HG02885 (cell line): ENCODE measurements around the gene SRGAP3.

ENCODE experiments used
- ATAC-seq: cut with Tn5 transposase; IDR thresholded peaks from one replicate; pipeline ENCODE4 v1.9.1; 2021; ENCODE audit warnings: mild to moderate bottlenecking; ENCODE audit not compliant: unreplicated experiment, poor library complexity

SRGAP3 gene

DNA sequence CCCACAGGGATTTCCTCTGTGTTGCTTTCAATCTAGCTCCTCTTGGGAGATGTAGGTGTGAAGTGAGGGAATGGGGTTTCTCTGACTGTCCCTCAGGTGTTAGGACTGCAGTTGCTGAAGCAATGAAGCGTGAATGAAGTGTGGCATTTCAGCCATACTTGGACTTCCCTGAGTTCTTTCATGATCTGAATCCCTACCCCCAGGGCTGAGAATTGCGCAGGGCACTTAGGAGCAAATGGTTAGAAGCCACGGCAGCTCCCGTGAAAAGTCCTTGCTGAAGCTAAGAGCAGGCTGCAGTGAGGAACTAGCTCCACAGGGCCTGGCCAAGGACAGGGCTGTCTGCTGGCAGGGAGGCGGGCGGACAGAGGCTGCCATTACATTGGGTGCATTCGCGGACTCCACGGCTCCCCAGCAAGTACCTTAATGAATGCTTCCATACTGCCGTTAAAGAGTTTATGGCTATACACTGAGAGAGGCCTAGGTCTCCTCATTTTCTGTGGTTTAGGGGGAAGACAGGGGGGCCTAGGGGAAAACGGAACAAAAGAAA, 217.1 kb downstream of the SRGAP3 start:
- ATAC-seq, result no peak

DNA sequence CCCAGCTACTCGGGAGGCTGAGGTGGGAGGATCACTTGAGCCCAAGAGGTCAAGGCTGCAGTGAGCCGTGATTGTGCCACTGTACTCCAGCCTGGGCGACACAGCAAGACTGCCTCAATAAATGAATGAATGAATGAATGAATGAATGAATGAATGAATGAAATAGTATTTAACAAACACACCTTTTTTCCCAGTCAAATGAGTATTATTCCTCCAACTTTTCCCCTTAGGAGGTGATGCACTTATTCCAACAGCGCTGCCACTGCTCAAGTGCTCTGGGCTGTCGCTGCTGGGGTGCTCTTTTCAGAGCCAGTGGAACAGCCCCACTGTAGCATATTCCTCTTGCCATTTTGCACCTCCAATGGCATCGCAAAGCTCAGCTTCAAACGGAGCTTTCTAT, 219.4 kb downstream of the SRGAP3 start:
- no peak for ATAC-seq

DNA sequence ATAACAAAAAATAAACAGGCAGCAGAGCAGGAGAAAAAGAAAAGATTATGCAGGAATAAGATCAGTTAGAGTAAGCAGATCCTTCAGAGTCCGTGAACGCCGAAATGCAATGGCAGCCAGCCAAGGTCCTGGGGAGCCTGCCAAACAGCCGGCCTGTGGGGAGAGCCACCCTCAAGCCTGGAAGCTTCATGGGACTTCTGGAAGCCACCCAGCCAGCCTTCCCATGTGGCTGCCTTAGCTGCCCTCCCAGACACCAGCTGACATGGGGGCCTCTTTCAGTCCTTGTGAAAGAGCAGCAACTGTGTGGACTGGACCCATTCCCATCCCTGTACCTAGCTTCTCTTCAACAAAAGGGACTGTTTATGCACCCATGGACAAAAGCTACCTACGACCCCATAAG, 221.3 kb downstream of the SRGAP3 start:
- ATAC-seq, result no peak

DNA sequence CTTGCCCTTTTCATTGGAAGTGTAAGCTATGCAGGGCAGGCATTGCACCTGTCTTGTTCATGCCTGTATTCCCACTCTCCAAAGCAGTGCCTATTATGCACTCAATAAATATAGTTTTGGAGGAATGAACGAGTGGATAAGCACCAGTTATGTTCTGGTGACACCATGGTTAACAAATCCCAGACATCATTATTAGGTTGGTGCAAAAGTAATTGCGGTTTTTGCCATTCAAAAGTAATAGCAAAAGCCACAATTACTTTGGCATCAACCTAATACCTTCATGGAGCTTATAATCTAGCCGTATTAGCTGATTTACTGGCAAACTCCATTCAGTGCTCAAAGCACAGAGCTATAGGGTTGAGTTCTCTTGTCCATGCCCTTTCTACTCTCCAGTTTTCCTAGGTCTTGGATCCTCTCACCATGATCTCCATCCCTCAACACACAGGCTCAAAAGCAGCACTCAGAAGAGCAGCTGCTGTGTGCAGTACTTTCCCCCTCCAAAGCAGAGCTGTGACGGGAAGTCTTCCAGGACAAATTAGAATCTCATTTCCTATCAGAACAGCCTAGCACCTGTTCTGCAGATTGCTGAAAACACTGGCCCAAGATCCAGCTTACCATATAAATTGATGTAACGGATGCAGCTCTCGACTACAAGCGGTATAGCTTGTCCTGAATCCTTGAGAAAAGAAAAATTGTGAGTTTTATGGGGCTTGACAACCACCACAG, 223.0 kb downstream of the SRGAP3 start:
- no peak for ATAC-seq

DNA sequence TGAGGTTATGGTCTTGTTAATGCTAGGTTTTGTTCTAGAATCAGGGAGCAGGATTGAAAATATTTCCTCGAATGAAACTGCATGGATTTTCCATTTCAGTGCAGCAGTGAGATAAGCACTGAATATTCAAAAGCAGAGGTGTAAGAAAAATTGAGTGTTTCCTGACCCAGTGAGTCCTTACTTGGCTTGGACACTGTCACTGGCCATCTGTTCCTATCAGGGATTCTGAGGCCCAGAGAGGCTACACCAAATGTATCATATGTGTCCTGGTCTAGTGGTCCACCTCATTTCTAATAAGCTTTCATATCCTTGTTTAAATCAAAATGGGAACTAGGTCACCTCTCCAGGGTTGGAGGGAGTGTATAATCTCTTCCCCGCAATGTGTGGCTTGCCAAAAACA, 225.1 kb downstream of the SRGAP3 start:
- no peak for ATAC-seq

DNA sequence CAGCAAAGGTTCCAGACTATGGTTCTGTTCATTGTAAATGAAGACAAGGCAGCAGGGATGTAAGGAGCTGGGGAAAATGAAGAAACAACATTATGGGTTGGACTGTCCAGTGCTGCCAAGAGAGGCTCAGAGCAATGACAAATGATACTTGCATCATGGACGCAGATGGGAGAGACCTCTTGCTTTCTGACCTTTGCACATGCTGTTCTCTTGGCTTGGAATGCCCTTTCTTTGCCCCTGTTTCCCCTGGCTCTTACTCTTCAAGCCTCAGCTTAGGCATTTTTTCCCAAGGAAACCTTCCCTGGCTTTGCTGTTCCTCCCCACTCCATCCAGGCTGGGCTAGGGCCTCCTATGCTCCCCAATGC, 226.2 kb downstream of the SRGAP3 start:
- ATAC-seq, result no peak

DNA sequence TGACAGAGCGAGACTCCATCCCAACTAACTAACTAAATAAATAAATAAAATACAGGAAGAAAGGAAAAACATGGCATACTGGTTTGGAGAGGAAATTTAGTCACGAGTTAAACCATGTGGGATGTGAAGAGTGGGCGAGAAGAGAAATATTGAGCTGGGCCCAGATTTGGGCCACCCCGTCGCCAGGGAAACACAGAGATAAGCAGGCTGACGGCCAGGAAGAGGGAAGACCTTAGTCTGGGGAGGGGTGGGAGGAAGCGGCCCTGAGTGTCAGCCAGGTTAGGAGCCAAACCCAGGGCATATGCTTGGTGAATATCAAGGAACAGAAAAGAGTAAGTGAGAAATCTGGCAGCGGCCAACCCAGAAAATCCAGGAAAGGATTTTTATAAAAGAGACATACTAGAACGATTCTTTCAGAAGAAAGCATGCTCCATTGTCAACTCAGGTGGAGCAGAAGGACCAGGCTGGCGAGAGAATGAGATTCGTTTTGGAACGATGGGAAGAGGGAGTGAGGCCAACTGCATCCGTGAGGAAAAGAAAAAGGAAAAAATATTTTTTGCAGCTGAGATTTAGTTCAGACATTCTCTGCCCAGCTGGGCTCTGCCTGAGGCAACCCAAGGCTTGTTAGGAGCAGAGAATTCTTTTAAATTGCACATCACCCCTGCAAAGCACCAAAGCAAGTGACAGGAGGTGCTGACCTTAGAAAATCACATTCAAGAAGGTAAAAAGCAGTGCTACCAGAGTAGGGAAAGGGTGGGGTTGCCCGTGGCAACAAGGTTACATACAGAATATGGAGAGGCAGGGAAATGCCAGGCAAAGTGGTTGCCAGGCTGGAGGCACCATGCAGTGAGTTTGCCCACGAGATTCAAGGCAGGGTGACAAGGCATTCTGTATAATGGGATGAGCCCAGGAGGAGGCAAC, 226.9 kb downstream of the SRGAP3 start:
- no peak for ATAC-seq

DNA sequence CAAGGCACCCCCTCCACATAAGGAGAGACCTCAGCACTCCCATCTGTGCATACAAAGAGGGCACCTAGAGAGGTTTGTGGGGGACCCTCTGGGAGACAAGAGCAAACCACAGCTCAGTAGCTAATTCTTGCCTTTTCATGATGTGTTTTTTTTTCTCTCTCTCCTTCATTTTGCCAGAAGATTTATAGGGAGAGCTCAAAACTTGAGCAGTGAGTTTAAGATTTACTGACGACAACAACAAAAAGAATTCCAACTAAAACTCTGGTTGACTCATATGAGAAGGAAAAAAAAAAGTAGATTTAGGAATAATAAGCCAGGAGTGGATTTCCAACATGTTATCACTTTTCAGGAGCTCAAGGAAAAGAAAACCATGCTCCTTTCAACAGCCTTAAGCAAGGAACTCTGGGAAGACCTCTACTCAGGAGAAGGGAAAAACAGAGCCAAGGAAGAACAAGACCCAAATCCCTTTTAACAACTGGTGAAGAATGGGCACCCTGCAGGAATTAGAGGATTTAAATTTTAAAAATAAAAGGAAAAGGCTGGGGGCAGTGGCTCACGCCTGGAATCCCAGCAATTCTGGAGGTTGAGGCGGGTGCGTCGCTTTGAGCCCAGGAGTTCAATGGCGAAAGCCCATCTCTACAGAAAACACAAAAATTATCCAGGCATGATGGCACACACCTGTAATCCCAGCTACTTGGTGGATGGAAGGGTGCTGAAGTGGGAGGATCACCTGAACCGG, 228.0 kb downstream of the SRGAP3 start:
- no peak for ATAC-seq

DNA sequence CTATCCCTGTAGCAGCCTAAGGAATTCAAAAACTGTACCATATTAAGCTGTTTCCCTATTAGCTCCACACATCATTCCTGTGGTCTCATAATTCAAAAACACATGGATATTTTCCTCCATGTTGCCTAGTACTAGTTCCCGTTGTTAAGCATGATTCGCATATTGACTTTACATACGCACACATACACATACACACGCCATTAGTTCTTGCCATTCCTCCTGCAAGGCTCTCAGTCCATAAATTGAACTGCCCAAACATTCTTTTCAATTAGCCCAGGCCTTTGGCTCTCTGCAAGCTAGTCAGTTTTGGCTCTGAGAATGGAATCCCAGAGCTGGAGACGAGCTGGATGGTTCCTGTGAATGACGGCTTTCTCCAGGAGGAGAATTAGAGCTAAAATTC, 229.0 kb downstream of the SRGAP3 start:
- no peak for ATAC-seq

DNA sequence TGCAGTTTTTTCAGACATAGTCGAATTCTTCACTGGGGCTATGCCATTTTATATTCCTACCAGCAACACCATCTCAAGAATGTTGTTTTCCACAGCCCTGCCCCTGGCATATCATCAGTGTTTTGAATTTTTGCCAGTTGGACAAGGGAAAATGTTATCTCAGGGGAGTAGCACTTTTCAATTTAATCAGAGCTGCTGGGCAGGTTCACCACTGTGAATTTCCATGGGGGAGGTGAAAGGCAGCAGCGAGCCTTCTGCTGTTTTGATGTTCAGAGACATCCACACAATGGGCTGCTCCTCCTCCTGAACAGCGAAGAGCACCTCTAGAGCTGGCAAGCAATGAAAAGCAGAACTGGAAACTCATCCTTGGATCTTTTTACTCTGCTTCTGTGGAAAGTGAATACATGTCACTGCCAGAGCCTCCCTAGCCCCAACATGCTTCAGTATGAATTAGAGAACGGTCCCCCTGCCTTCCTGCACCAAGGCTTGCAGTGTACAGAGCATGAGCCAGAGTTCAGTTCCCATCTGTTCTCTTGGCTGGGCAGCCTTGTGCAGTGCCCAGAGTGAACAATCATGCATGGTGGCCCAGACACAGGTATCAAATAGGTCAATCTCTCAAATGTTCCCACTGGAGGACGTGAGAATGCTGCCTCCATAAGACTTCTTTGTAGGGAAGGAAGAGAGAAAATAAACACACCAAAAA, 230.0 kb downstream of the SRGAP3 start:
- no peak for ATAC-seq

DNA sequence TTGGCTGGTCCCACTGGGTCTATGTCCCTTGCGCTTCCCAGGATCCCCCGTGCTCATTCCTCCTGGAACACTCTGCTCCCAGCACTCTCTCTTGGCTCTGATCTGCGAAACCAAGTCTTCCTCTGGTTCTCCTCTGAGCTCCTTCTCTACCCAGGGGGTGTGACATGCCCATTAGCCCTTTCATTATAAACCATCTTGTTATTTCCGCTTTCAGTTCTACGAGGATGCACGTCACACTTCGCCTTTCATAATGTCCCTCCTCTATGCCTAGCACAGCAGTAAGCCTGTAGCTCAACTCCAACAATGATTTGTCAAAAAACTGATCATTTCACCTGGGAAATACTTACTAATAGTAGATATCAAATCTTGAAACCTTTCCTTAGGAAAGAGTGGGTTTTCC, 234.2 kb downstream of the SRGAP3 start:
- ATAC-seq, result no peak

DNA sequence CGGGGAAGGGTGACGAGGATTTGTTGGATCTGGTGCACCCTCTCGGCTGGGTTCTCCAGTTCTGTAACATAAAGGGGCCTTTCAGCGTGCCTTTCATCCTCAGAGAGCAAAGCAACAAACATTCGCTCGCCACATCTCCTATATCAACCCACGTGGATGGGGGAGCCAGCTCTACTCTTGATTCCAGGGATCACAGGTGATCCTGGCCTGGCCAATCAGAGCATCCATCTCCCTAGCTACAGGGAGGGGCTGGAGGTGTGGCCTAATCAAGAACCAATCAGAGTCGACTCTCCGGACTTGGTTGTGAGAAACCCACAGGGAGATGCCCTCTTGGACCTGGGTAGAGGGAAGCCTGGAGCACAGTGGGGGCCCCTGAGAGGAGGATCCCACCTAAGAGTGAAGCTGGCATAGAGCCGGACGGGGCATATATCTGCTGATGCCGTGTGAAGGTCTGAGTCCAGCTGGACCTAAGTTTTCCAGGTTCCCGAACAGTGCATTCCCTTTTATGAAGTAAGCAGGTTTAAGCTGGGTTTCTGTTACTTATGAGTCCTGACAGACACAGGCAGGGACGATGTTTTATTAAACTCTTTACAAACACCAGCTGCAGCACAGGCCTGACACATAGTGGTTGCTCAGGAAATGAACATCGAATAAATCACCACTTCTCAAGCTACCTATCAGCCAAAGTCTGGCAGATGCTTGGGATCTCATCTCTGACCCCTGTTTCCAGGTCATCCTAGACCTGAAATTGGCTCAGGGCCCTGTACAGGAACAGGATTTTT, 235.5 kb downstream of the SRGAP3 start:
- ATAC-seq, result no peak

DNA sequence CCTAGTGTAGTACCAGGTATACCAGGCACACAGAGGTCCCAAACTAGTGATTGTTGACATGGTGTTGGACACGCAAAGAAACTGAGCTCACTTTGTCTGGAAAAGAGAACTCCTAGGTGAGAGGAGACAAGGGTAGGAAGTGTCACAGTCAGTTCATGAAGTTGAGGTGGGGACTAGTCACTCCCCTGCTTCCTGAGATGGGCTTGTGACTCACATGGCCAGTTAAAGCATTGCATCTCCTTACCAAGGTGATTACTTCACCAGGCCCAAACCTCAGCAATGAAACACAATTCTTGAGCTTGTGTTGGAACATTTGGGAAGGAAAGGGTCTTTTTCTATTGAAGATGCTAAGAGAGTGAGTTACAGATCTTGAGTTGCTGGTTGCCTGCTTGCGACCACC, 236.9 kb downstream of the SRGAP3 start:
- ATAC-seq, result no peak

DNA sequence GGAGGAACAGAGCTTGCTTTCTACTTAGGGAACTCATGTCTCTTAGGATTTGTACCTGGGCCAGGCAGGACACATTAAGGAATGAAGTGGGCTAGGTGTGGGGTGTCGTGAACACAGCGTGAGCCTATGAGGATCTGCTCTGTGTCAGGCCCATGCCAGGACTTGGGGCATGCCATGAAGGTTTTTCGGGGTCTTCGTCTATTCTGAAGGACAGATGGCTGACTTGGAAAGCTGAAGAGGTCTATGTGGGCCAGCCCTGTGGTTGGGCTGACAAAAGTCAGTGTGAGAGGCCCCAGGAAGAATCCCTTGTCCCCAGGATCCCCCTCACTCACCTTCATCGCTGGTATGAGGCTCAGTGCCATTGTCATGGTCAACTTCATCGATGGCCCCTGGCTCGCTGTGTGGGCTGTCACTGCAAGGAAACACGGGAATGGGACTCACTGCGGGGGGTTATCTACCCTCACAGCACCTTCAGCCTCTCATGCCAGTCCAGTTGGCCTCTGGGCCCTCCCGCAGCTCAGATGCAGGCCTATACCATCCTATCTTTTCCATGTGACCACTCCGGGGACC, 239.4 kb downstream of the SRGAP3 start:
- ATAC-seq, result no peak

DNA sequence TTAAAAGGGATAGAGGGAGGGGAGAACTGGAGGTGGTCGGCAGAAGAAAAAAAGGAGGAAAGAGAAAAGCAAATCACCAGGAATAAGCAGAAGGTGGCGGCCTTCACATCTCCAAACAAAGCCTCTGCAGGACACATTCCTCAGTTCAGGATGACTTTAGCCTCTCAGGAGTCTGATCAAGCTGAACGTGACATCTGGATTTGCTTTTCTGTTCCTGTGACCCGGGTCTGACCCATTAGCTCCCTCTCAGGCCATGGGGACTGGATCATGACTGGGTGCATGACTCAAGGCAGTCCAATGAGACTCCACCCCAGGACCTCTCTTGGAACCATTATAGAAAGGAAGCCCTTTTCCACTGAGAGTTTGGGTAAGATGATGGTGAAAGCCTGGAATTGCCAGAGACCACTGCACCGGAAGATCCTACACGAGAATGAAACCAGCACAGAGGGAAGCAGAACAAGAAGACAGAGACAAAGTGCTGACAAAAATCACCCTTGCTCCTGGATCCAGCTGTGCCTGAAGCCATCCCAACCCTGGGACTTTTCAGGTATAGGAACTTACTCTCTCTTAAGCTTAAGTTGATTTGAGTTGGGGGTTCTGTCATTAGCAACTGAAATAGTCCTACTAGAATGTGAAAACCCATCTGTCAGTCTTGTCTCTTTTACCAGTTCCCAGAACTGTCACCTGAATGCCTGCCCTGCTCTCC, 240.7 kb downstream of the SRGAP3 start:
- no peak for ATAC-seq

DNA sequence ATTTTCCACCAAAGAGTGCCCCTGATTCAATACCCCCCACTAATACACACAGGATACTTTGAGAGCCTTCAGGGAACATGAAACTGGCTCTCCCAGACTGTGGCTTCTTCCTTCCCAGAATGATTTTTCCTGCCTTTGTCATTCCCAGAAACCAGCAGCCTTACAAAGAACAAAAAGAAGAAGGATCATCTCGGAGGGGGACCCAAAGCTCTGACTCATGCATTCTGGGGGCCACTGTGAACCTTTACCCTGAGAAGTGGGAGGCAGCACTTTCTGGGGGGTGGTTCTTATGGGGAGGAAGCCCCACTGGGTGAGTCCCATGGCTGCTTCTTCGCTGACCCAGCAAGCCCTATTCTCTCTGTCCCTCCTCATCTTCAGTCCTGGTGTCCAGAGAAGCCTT, 241.5 kb downstream of the SRGAP3 start:
- ATAC-seq, result no peak

DNA sequence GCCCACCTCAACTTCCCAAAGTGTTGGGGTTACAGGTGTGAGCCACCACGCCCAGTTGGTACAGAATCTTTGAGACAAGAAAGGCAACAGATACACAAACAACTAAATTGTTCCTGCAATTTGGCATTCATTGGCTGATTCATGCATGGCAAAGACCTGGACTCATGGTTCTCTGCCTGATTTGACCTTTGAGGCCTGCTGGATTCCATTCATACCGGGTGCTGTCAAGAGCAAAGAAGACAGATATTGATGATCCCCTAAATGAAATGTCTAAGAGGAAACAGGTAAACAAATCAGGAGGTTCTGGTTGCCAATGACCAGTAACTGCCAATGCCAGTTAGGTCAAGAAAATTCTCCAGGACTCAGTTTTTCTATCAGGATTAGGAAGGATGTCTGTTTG, 242.2 kb downstream of the SRGAP3 start:
- no peak for ATAC-seq

DNA sequence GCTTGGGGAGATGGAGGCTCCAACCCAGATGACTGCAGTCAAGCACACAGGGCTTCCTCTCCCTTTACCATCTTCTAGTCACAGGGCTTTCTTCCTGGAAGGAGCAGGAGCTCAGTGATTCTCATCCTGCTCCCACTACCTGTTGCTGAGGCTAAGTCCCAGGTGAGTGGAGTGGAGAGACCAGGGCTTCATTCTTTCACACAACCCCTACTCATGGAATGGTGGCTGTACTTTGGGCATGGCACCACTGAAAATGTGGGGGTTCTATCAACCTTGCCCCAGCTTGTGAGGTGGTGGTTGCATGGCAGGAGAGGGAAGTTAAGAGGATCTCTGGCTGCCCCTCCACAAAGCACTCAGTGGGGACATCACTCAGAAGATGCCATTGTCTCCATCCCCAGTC, 249.4 kb downstream of the SRGAP3 start:
- ATAC-seq, result no peak

DNA sequence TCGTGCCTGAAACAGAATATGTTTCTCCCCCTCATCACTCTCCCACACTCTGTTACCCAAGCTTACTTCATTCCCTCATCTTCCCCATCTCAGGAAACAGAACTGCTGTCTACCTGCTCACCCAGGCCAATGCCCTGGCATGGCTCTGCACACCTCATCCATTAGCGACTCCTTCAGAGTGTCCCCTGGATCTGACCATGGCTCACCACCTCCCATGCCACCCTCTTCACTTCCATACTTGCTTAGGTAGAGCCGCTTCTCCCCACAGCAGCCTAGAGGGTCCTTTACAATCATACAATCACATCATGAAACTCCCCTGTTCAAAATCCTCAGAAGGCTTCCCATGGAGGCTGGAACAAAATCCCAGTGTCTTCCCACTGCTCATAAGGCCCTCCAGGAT, 252.3 kb downstream of the SRGAP3 start:
- no peak for ATAC-seq
